Endothelial cell of umbilical vein (primary cell): ENCODE measurements around the gene RELL2. TPM values are rescaled to one million over a fixed set of nuclear protein-coding genes. Genes with fewer than 3 reads are reported as not detected.

Experiments
- BruUV-seq: library from RNA; stranded (reverse); fragments of 400-500 nt; replicated peaks from 2 replicates; lab custom pipeline; 2021; lab: Mats Ljungman, UMichigan
- CTCF ChIA-PET: fragments of 300-600, 350-600 bp; sonication (Branson Sonifier 250); formaldehyde crosslinking; loops from one replicate; lab custom pipeline; 2021; ENCODE audit warnings: antibody characterized with exemption, inconsistent platforms; lab: Charles Lee
- POLR2A ChIA-PET: fragments of 300-600, 350-600 bp; sonication (Branson Sonifier 250); formaldehyde crosslinking; loops from one replicate; lab custom pipeline; 2021; ENCODE audit warnings: antibody characterized with exemption, inconsistent platforms; lab: Charles Lee
- DNase-seq: peaks from one replicate; pipeline ENCODE4 v3.0.0-alpha.2; 2011; ENCODE audit warnings: low read depth, low spot score
- FAIRE-seq: peaks from 2 replicates; lab custom pipeline; 2011; peaks lifted over from hg19 to GRCh38; lab: Jason Lieb, UNC
- H2AFZ ChIP-seq: 2 replicates; pipeline ENCODE4 v1.6.0; 2012; ENCODE audit warnings: low read depth, low read length, control low read depth, inconsistent platforms
- H3K27ac ChIP-seq: 2 replicates; pipeline ENCODE4 v1.5.1; 2011; ENCODE audit warnings: low read depth, mild to moderate bottlenecking, control low read depth, low read length, moderate library complexity; ENCODE audit not compliant: insufficient read depth
- H3K27me3 ChIP-seq, 2 experiments: 2 replicates each; pipeline versions ENCODE4 v1.6.0 to v1.6.1; 2011; ENCODE audit warnings: low read length in 2 of 2, mixed read lengths in 1 of 2; ENCODE audit not compliant: control insufficient read depth in 2 of 2, insufficient read depth in 2 of 2
- H3K36me3 ChIP-seq, 2 experiments: 2 replicates in 1 of 2; 3 replicates in 1 of 2; pipeline ENCODE4 v1.5.1; 2011; ENCODE audit warnings: low read length in 2 of 2, mild to moderate bottlenecking in 1 of 2, moderate library complexity in 1 of 2; ENCODE audit not compliant: control insufficient read depth in 2 of 2, insufficient read depth in 2 of 2; ENCODE audit errors: extremely low read depth in 1 of 2
- H3K4me1 ChIP-seq: 3 replicates; pipeline ENCODE4 v1.5.1; 2011; ENCODE audit warnings: mild to moderate bottlenecking, low read length; ENCODE audit not compliant: control insufficient read depth, insufficient read depth; ENCODE audit errors: extremely low read depth
- H3K4me2 ChIP-seq: 2 replicates; pipeline ENCODE4 v1.6.1; 2011; ENCODE audit warnings: low read length, control low read depth, mixed read lengths; ENCODE audit not compliant: insufficient read depth
- H3K4me3 ChIP-seq, 3 experiments: fragments of 200-600 bp in 1 of 3; sonication (generic), shearing (Covaris generic) in 1 of 3; replicated peaks in 1 of 3; 2 replicates each; pipeline ENCODE4 v1.5.1; 2011 to 2016; ENCODE audit warnings: control low read depth in 3 of 3, low read length in 3 of 3, mild to moderate bottlenecking in 2 of 3, inconsistent platforms in 1 of 3, low read depth in 1 of 3, moderate library complexity in 1 of 3; ENCODE audit not compliant: insufficient read depth in 1 of 3
- H3K79me2 ChIP-seq: 2 replicates; pipeline ENCODE4 v1.6.0; 2012; ENCODE audit warnings: low read length, inconsistent platforms; ENCODE audit not compliant: control insufficient read depth, insufficient read depth
- H3K9ac ChIP-seq: replicated peaks from 2 replicates; pipeline ENCODE3; 2011; ENCODE audit warnings: low read length, control low read depth; ENCODE audit not compliant: insufficient read depth; ENCODE audit errors: extremely low read depth
- H3K9me1 ChIP-seq: replicated peaks from 3 replicates; pipeline ENCODE4 v1.6.0; 2011; ENCODE audit warnings: mild to moderate bottlenecking, low read length; ENCODE audit not compliant: control insufficient read depth, insufficient read depth; ENCODE audit errors: extremely low read depth
- H3K9me3 ChIP-seq: replicated peaks from 2 replicates; pipeline ENCODE4 v1.5.1; 2012; ENCODE audit warnings: low read length, inconsistent platforms; ENCODE audit not compliant: control insufficient read depth, insufficient read depth
- H4K20me1 ChIP-seq: replicated peaks from 2 replicates; pipeline ENCODE3; 2011; ENCODE audit warnings: mild to moderate bottlenecking, low read length; ENCODE audit not compliant: control insufficient read depth, insufficient read depth; ENCODE audit errors: extremely low read depth
- CTCF ChIP-seq, 2 donors: IDR thresholded peaks; 1 replicate in 1 of 2; 2 replicates in 1 of 2; pipeline ENCODE4 v1.5.1; 2011; ENCODE audit warnings: low read length in 2 of 2, mild to moderate bottlenecking in 2 of 2, moderate library complexity in 2 of 2, control low read depth in 1 of 2, inconsistent platforms in 1 of 2, low read depth in 1 of 2; ENCODE audit not compliant: insufficient read depth in 1 of 2; ENCODE audit errors: extremely low read depth in 1 of 2
- EZH2 ChIP-seq: IDR thresholded peaks from 2 replicates; pipeline ENCODE4 v1.6.1; 2012; ENCODE audit warnings: borderline replicate concordance, low read depth, mild to moderate bottlenecking, moderate library complexity, low read length, inconsistent platforms; ENCODE audit not compliant: severe bottlenecking
- FOS ChIP-seq: IDR thresholded peaks from 2 replicates; pipeline ENCODE4 v1.6.1; 2011; ENCODE audit warnings: mild to moderate bottlenecking, low read length, moderate library complexity, borderline replicate concordance; ENCODE audit not compliant: insufficient read depth
- GATA2 ChIP-seq: IDR thresholded peaks from 2 replicates; pipeline ENCODE4 v1.7.0; 2011; ENCODE audit warnings: low read depth, mild to moderate bottlenecking, moderate library complexity, mixed read lengths, low read length; ENCODE audit not compliant: insufficient read length, insufficient read depth
- JUN ChIP-seq: IDR thresholded peaks from 2 replicates; pipeline ENCODE4 v1.6.1; 2011; ENCODE audit warnings: borderline replicate concordance, low read depth; ENCODE audit not compliant: insufficient read length, insufficient read depth
- MAX ChIP-seq: IDR thresholded peaks from 2 replicates; pipeline ENCODE4 v1.6.1; 2011; ENCODE audit not compliant: insufficient read depth, insufficient read length
- MYC ChIP-seq: IDR thresholded peaks from one replicate; pipeline ENCODE4 v1.6.1; 2011; ENCODE audit warnings: mild to moderate bottlenecking, low read depth, low read length
- POLR2A ChIP-seq: IDR thresholded peaks from 2 replicates; pipeline ENCODE4 v1.6.1; 2012; ENCODE audit warnings: low read depth, mild to moderate bottlenecking, control low read depth, low read length
- POLR2AphosphoS5 ChIP-seq: IDR thresholded peaks from 2 replicates; pipeline ENCODE4 v1.6.1; 2012; ENCODE audit warnings: low read depth, mild to moderate bottlenecking, control low read depth, low read length, moderate library complexity; ENCODE audit not compliant: insufficient read depth
- dilution Hi-C: fragments of 300-500 bp; cut with MboI; formaldehyde crosslinking; loops from one replicate; pipeline ENCODE4 v1.15.0; 2019; ENCODE audit warnings: low sequenced_read_pairs; ENCODE audit not compliant: extremely low pct_ligation_motif_present
- intact Hi-C: fragments of 100-400 bp; cut with micrococcal nuclease; formaldehyde crosslinking; loops from one replicate; pipeline ENCODE4 v1.10.0; 2022
- polyA plus RNA-seq, 4 experiments: library from polyadenylated mRNA; depleted of rRNA in 3 of 4; stranded (reverse) in 3 of 4; unstranded in 1 of 4; fragments of >200 nt; gene quantifications; 2 replicates each; pipeline versions ENCODE4 v1.2.1 to v1.2.3, GENCODE V29; 2011 to 2012; ENCODE audit warnings: missing spikeins in 1 of 4
- total RNA-seq: library from RNA; stranded (reverse); gene quantifications from 2 replicates; pipeline ENCODE4 v1.2.3, GENCODE V29; 2021

RELL2 gene
- total and polyA plus RNA-seq, 2 donors (not counting 3 experiments of a cell fraction or from before 2014, with no cell fraction given): 3.4 to 3.6 TPM

- CTCF ChIA-PET: interaction anchor here (1.4 to 14.7 kb wide), 4 partner anchors 10 to 49 kb away, joined by 3 to 163 read pairs (median 30); partner anchors contain the start of genes DIAPH1 and FCHSD1
- Histone ChIP-seq H3K4me2 (no peak overlapping the region), H3K9me1 (no peaks in the 10 kb centered on the region), H3K9me3 (no peaks in the 10 kb centered on the region), H3K4me3 (no peak overlapping the region), H3K79me2 (peaks cover 9% of the 10 kb centered on the region), H3K27ac (no peak overlapping the region), H3K36me3 (peaks cover 0 to 13% of the 10 kb centered on the region in 2 experiments), H3K4me1 (peaks cover 18% of the 10 kb centered on the region), H3K9ac (no peak overlapping the region), H2AFZ (no peak overlapping the region), H3K27me3 (no peaks in the 10 kb centered on the region), H4K20me1 (no peaks in the 10 kb centered on the region)
- TF ChIP-seq MAX (no peak), JUN (no peak), MYC (no peak), POLR2AphosphoS5 (no peak), POLR2A (no peak), EZH2 (no peak)
- dilution Hi-C loops: no loop called here
- POLR2A ChIA-PET: no interaction called here
- intact Hi-C loops: no loop called here
- FAIRE-seq (no peak), DNase-seq (no peak)
- BruUV-seq: no TSS peak
Observed at GRCh38 chr5:141640698-141641097, 3.9 kb downstream of the RELL2 start.

GRCh38 chr5:141641634-141642267 lies 5.0 kb downstream of the RELL2 start:
- Histone ChIP-seq H4K20me1 (no peaks in the 10 kb centered on the region), H3K27ac (peak overlapping the region; percentile 16), H2AFZ (no peak overlapping the region), H3K9ac (no peak overlapping the region), H3K9me3 (no peaks in the 10 kb centered on the region), H3K79me2 (no peaks in the 10 kb centered on the region), H3K27me3 (no peaks in the 10 kb centered on the region), H3K4me2 (no peak overlapping the region), H3K36me3 (peaks cover 0 to 16% of the 10 kb centered on the region in 2 experiments), H3K4me1 (peaks cover 14% of the 10 kb centered on the region), H3K4me3 (no peak overlapping the region), H3K9me1 (no peaks in the 10 kb centered on the region)
- peak; percentile 86 for FAIRE-seq
- BruUV-seq: no TSS peak
- ChIA-PET CTCF (interaction anchor here (1.4 to 14.7 kb wide), 5 partner anchors 9 to 50 kb away, joined by 3 to 163 read pairs (median 6); partner anchors contain the start of genes DIAPH1 and FCHSD1), POLR2A (no interaction called here)
- intact Hi-C loops (loop anchor here (1.0 kb wide), 1 partner anchor 49 kb away; no protein-coding TSS in a partner anchor), dilution Hi-C loops (no loop called here)
- peak; percentile 54 for DNase-seq
- TF ChIP-seq FOS (peak; percentile 75), GATA2 (no peak), MAX (no peak), JUN (peak; percentile 31), POLR2AphosphoS5 (no peak), EZH2 (no peak), MYC (no peak), CTCF (IDR thresholded peaks at IDR 0.05; ENCODE audit: extremely low read depth in 1 of 2, insufficient read depth in 1 of 2, low read depth in 1 of 2, low read length in 2 of 2) (peak; percentile 32 to 36), POLR2A (no peak)
